H1 (cell line): ENCODE data around the gene PTPRR. TPM values are rescaled to one million over a fixed set of nuclear protein-coding genes. Genes with fewer than 3 reads are reported as not detected.

Source experiments
- CBX8 ChIP-seq: fragments of 300-800, 300-1000 bp; sonication (generic); IDR thresholded peaks from 2 replicates; pipeline ENCODE4 v1.7.1; 2016; ENCODE audit warnings: low read depth, low read length, borderline replicate concordance
- CHD1 ChIP-seq: IDR thresholded peaks from 2 replicates; pipeline ENCODE4 v1.6.1; 2012; ENCODE audit warnings: low read depth, low read length, improper control_type of control experiment
- CREB1 ChIP-seq: IDR thresholded peaks from 2 replicates; pipeline ENCODE4 v1.6.1; 2012; ENCODE audit warnings: inconsistent platforms
- KDM5A ChIP-seq: fragments of 200-600 bp; IDR thresholded peaks from 2 replicates; pipeline ENCODE4 v1.7.1; 2012; ENCODE audit warnings: mild to moderate bottlenecking, low read length, inconsistent platforms, mixed read lengths
- NANOG ChIP-seq: IDR thresholded peaks from 2 replicates; pipeline ENCODE4 v1.6.1; 2011; ENCODE audit warnings: low read length, low read depth, mild to moderate bottlenecking, inconsistent platforms; ENCODE audit not compliant: insufficient read depth, poor library complexity, severe bottlenecking
- RBBP5 ChIP-seq: IDR thresholded peaks from 2 replicates; pipeline ENCODE4 v1.7.1; 2012; ENCODE audit warnings: low read depth, mild to moderate bottlenecking, inconsistent platforms, low read length, moderate library complexity, borderline replicate concordance
- TAF7 ChIP-seq: optimal IDR thresholded peaks from 2 replicates; pipeline ENCODE3; 2011; ENCODE audit warnings: low read depth, mild to moderate bottlenecking, inconsistent platforms, low read length, moderate library complexity, borderline replicate concordance
- polyA plus RNA-seq, 7 experiments: library from polyadenylated mRNA; depleted of rRNA in 3 of 7; stranded (reverse) in 5 of 7; unstranded in 2 of 7; fragments of >200 nt in 5 of 7; fragments of 200-250 nt in 2 of 7; gene quantifications; 1 replicate in 5 of 7; 2 replicates in 1 of 7; 4 replicates in 1 of 7; pipeline versions ENCODE4 v1.2.1 to v1.2.3, GENCODE V29; 2011 to 2013; ENCODE audit warnings: missing spikeins in 2 of 7, mixed read lengths in 2 of 7
- total RNA-seq: library from RNA; stranded (reverse); fragmentation: NEBNext Ultra II Directional; extraction: Animal tissue kit (Norgen Biotek cat#: 25700); gene quantifications from 2 replicates; pipeline ENCODE4 v1.2.1, GENCODE V29; 2021

Gene PTPRR
- total and polyA plus RNA-seq, 2 of the 8 experiments (the other 6 are each of a cell fraction or from before 2014, with no cell fraction given), result 0.07 to 0.35 TPM

DNA sequence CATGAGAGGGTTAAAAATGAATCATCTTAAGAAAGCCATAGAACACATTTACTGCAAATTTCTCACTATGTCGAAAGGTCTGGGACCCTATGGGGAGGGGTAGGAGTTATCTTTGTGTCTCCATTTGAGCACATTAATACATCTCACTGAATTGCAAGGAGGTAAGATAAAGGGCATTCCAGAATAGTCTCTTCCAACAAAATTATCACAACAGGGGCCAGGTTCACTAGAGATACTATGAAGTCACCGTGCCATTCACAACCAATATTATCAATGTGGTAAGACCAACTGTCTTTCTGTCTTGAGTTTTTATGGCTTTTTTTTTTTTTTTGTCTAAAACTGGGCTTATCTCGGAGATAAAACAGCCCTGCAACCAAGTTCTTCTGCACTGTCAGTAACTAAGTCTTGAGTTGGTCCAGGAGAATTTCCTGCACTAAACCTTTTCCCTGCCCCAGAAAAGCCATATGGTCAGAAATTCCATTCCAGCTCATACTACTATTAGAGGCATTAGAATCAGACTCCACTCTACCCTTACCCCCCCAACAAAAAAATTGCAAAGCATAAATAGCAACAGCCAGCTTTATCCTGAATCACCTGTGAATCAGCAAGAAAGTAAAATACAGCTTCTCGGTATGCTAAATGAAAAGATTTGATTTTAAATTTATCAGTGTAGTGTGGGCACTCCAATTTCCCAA, 79.7 kb downstream of the PTPRR start (continued):
- TF ChIP-seq CBX8 (no peak), NANOG (no peak), CREB1 (no peak), KDM5A (no peak), TAF7 (no peak), CHD1 (no peak), RBBP5 (no peak)
